HEK293 (cell line): Measurements from ENCODE around the gene CHEK2.

Experiments
- CTCF ChIA-PET: fragments of 350-600 bp; formaldehyde crosslinking; extraction: SDS; loops from one replicate; lab custom pipeline; 2021; ENCODE audit warnings: antibody characterized with exemption; lab: Yijun Ruan, JAX
- POLR2A ChIA-PET: fragments of 300-600 bp; formaldehyde crosslinking; extraction: SDS; loops from one replicate; lab custom pipeline; 2020; ENCODE audit warnings: antibody characterized with exemption, inconsistent platforms; lab: Yijun Ruan, JAX
- H3K27ac ChIP-seq: fragments of 200-500 bp; sonication (Bioruptor generic); 2 replicates; pipeline ENCODE4 v1.5.1; 2014; ENCODE audit warnings: low read depth, low read length, control low read depth, inconsistent platforms; ENCODE audit errors: extremely low read depth
- H3K36me3 ChIP-seq, 2 experiments: fragments of 200-500 bp in 1 of 2; sonication (Bioruptor generic) in 1 of 2; 1 replicate in 1 of 2; 2 replicates in 1 of 2; pipeline ENCODE4 v1.5.1; 2014 to 2017; ENCODE audit warnings: inconsistent platforms in 2 of 2, low read length in 2 of 2; ENCODE audit not compliant: control insufficient read depth in 2 of 2, insufficient read depth in 1 of 2
- H3K4me1 ChIP-seq: fragments of 200-500 bp; sonication (Bioruptor generic); 2 replicates; pipeline ENCODE4 v1.5.1; 2014; ENCODE audit warnings: mild to moderate bottlenecking, low read length, inconsistent platforms; ENCODE audit not compliant: control insufficient read depth, insufficient read depth
- H3K4me3 ChIP-seq: 2 replicates; pipeline ENCODE4 v1.5.1; 2011; ENCODE audit warnings: low read depth, mild to moderate bottlenecking, control low read depth, low read length, moderate library complexity
- H3K9me3 ChIP-seq: fragments of 200-500 bp; sonication (Bioruptor generic); 2 replicates; pipeline ENCODE4 v1.5.1; 2014; ENCODE audit warnings: low read depth, low read length, inconsistent platforms; ENCODE audit not compliant: control insufficient read depth, insufficient read depth
- HOXC10 ChIP-seq: sonication (generic); formaldehyde crosslinking; IDR thresholded peaks from 2 replicates; pipeline ENCODE4 v1.8.1; 2023; ENCODE audit warnings: mild to moderate bottlenecking, missing genetic modification reagents
- SCRT1 ChIP-seq: fragments of 450-650 bp; formaldehyde crosslinking; IDR thresholded peaks from 2 replicates; pipeline ENCODE4 v1.5.1; 2016; ENCODE audit warnings: missing biosample characterization, missing genetic modification characterization, borderline replicate concordance
- ZFP37 ChIP-seq: fragments of 450-650 bp; formaldehyde crosslinking; IDR thresholded peaks from 2 replicates; pipeline ENCODE4 v1.5.1; 2016; ENCODE audit warnings: missing biosample characterization, missing genetic modification characterization
- ZNF114 ChIP-seq: fragments of 450-650 bp; formaldehyde crosslinking; IDR thresholded peaks from 2 replicates; pipeline ENCODE4 v1.5.0; 2017; ENCODE audit warnings: missing biosample characterization, missing genetic modification characterization
- ZNF132 ChIP-seq: fragments of 450-650 bp; formaldehyde crosslinking; IDR thresholded peaks from 2 replicates; pipeline ENCODE4 v1.5.1; 2017; ENCODE audit warnings: missing biosample characterization, missing genetic modification characterization, borderline replicate concordance
- ZNF155 ChIP-seq: fragments of 450-650 bp; formaldehyde crosslinking; IDR thresholded peaks from 2 replicates; pipeline ENCODE4 v1.5.1; 2016; ENCODE audit warnings: missing biosample characterization, missing genetic modification characterization
- ZNF175 ChIP-seq: fragments of 450-650 bp; formaldehyde crosslinking; IDR thresholded peaks from 2 replicates; pipeline ENCODE4 v1.5.1; 2016; ENCODE audit warnings: missing biosample characterization, missing genetic modification characterization
- ZNF184 ChIP-seq: fragments of 450-650 bp; IDR thresholded peaks from 2 replicates; pipeline ENCODE4 v1.5.1; 2018; ENCODE audit warnings: missing biosample characterization, mild to moderate bottlenecking, missing genetic modification characterization
- ZNF211 ChIP-seq: fragments of 450-650 bp; formaldehyde crosslinking; IDR thresholded peaks from 2 replicates; pipeline ENCODE4 v1.5.1; 2016; ENCODE audit warnings: low read depth, missing biosample characterization, missing genetic modification characterization
- ZNF302 ChIP-seq: fragments of 450-650 bp; formaldehyde crosslinking; IDR thresholded peaks from 2 replicates; pipeline ENCODE4 v1.5.1; 2016; ENCODE audit warnings: missing biosample characterization, missing genetic modification characterization, low read depth
- ZNF473 ChIP-seq: fragments of 450-650 bp; formaldehyde crosslinking; IDR thresholded peaks from 2 replicates; pipeline ENCODE4 v1.5.1; 2017; ENCODE audit warnings: missing biosample characterization, missing genetic modification characterization
- ZNF629 ChIP-seq: fragments of 450-650 bp; formaldehyde crosslinking; IDR thresholded peaks from 2 replicates; pipeline ENCODE4 v1.5.1; 2017; ENCODE audit warnings: missing biosample characterization, missing genetic modification characterization
- ZNF660 ChIP-seq: fragments of 450-650 bp; IDR thresholded peaks from 2 replicates; pipeline ENCODE4 v1.5.1; 2018; ENCODE audit warnings: missing biosample characterization, mild to moderate bottlenecking, missing genetic modification characterization
- ZNF664 ChIP-seq: fragments of 450-650 bp; formaldehyde crosslinking; IDR thresholded peaks from 2 replicates; pipeline ENCODE4 v1.5.1; 2016; ENCODE audit warnings: missing biosample characterization, missing genetic modification characterization
- ZNF785 ChIP-seq: fragments of 450-650 bp; formaldehyde crosslinking; IDR thresholded peaks from 2 replicates; pipeline ENCODE4 v1.5.1; 2016; ENCODE audit warnings: missing biosample characterization, missing genetic modification characterization
- TF ChIP-seq, protein P1 (sequence below): fragments of 450-650 bp; formaldehyde crosslinking; IDR thresholded peaks from 2 replicates; pipeline ENCODE4 v1.5.1; 2016; ENCODE audit warnings: missing biosample characterization, missing genetic modification characterization

CHEK2 gene

DNA sequence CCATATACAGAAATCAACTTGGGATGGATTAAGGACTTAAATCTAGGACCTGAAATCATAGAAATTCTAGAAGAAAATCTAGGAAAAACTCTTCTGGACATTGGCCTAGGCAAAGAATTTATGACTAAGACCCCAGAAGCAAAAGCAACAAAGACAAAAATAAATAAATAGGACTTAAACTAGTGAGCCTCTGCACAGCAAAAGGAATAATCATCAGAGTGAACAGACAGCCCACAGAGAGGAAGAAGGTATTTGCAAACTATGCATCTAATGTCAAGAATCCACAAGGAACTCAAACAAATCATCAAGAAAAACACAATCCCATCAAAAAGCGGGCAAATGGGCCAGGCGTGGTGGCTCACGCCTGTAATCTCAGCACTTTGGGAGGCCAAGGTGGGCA lies 94.4 kb downstream of the CHEK2 start:
- no peaks in the 10 kb centered on the region for H3K9me3 ChIP-seq
- TF ChIP-seq, protein P1, sequence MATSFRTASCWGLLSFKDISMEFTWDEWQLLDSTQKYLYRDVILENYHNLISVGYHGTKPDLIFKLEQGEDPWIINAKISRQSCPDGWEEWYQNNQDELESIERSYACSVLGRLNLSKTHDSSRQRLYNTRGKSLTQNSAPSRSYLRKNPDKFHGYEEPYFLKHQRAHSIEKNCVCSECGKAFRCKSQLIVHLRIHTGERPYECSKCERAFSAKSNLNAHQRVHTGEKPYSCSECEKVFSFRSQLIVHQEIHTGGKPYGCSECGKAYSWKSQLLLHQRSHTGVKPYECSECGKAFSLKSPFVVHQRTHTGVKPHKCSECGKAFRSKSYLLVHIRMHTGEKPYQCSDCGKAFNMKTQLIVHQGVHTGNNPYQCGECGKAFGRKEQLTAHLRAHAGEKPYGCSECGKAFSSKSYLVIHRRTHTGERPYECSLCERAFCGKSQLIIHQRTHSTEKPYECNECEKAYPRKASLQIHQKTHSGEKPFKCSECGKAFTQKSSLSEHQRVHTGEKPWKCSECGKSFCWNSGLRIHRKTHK (tag by site-specific recombination): no peak
- TF ChIP-seq ZNF175 (tag by site-specific recombination): no peak
- no peak for TF ChIP-seq ZNF184 (tag by site-specific recombination)
- TF ChIP-seq SCRT1 (tag by site-specific recombination): no peak
- TF ChIP-seq ZNF664: no peak
- no peak for TF ChIP-seq ZNF302 (tag by site-specific recombination)
- no peak for TF ChIP-seq ZNF473
- no peak for TF ChIP-seq ZNF785 (tag by site-specific recombination)
- TF ChIP-seq ZNF132 (tag by site-specific recombination): no peak
- TF ChIP-seq ZNF155 (tag by site-specific recombination): no peak
- TF ChIP-seq ZNF114: no peak
- no peak for TF ChIP-seq ZFP37 (tag by site-specific recombination)
- no peak for TF ChIP-seq ZNF629 (tag by site-specific recombination)
- no peak for TF ChIP-seq HOXC10 (CRISPR knock-in tag)
- no peak for TF ChIP-seq ZNF660 (tag by site-specific recombination)
- H3K4me1 ChIP-seq: peaks cover 1% of the 10 kb centered on the region; the same call in 1 of the 2 replicates
- CTCF ChIA-PET: no interaction called here
- POLR2A ChIA-PET: no interaction called here
- no peak overlapping the region for H3K27ac ChIP-seq
- H3K4me3 ChIP-seq: no peak overlapping the region
- no peaks in the 10 kb centered on the region for H3K36me3 ChIP-seq

DNA sequence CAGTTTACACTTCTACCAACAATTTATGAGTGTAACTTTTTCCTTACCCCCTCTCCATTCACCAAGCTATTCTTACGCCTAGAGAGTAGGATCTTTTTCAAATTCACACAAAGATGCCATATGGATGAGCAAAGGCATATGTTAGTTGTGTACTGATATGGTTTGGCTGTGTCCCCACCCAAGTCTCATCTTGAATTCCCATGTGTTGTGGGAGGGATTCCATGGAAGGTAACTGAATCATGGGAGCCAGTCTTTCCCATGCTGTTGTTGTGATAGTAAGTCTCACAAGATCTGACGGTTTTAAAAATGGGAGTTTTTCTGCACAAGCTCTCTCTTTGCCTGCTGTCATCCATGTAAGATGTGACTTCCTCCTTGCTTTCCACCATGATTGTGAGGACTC lies 102.3 kb downstream of the CHEK2 start:
- no peaks in the 10 kb centered on the region for H3K9me3 ChIP-seq
- ChIA-PET CTCF (no interaction called here), POLR2A (no interaction called here)
- H3K4me1 ChIP-seq: peaks cover 3% of the 10 kb centered on the region; the same call in 1 of the 2 replicates
- H3K4me3 ChIP-seq: no peak overlapping the region
- no peaks in the 10 kb centered on the region; a peak in 1 of 3 replicates for H3K36me3 ChIP-seq
- H3K27ac ChIP-seq: no peak overlapping the region
- no peak for TF ChIP-seq ZNF211 (tag by site-specific recombination)
